CD4-positive, alpha-beta T cell (primary cell): ENCODE measurements around the gene VASP. TPM values are rescaled to one million over a fixed set of nuclear protein-coding genes. Genes with fewer than 3 reads are reported as not detected.

Source experiments
- ATAC-seq: fragments of 200-7000 bp; cut with Tn5 transposase; one replicate; pipeline ENCODE4 v1.10.0; 2022; ENCODE audit warnings: mild to moderate bottlenecking; ENCODE audit not compliant: poor library complexity
- CTCF ChIA-PET: fragments of 350-600 bp; sonication (Branson Sonifier 250); formaldehyde crosslinking; loops from one replicate; lab custom pipeline; 2021; ENCODE audit warnings: antibody characterized with exemption, inconsistent platforms; lab: Charles Lee
- POLR2A ChIA-PET: fragments of 350-600 bp; sonication (Branson Sonifier 250); formaldehyde crosslinking; loops from one replicate; lab custom pipeline; 2021; ENCODE audit warnings: antibody characterized with exemption, inconsistent platforms; lab: Charles Lee
- DNase-seq, 14 experiments: peaks; one replicate each; pipeline ENCODE4 v3.0.0-alpha.2; 2013 to 2020; ENCODE audit warnings: mixed read lengths in 2 of 14
- H3K27ac ChIP-seq, 2 donors: one replicate each; pipeline versions ENCODE4 v1.5.1 to v1.7.0; 2013; ENCODE audit warnings: low read length in 2 of 2, low read depth in 1 of 2, mild to moderate bottlenecking in 1 of 2
- H3K27me3 ChIP-seq, 2 experiments: 1 replicate in 1 of 2; 2 replicates in 1 of 2; pipeline versions ENCODE4 v1.6.1 to v1.7.0; 2013; ENCODE audit warnings: low read length in 2 of 2, control low read depth in 1 of 2, mild to moderate bottlenecking in 1 of 2, moderate library complexity in 1 of 2; ENCODE audit not compliant: insufficient read depth in 2 of 2, control insufficient read depth in 1 of 2
- H3K36me3 ChIP-seq: one replicate; pipeline ENCODE4 v1.6.1; 2013; ENCODE audit warnings: low read length, control low read depth; ENCODE audit not compliant: insufficient read depth
- H3K4me1 ChIP-seq: one replicate; pipeline ENCODE4 v1.6.1; 2013; ENCODE audit warnings: low read length, control low read depth; ENCODE audit not compliant: insufficient read depth
- H3K4me3 ChIP-seq: one replicate; pipeline ENCODE4 v1.5.1; 2013; ENCODE audit warnings: mild to moderate bottlenecking, low read length, moderate library complexity
- H3K9me3 ChIP-seq, 2 experiments: 1 replicate in 1 of 2; 2 replicates in 1 of 2; pipeline versions ENCODE4 v1.6.1 to v1.7.0; 2013; ENCODE audit warnings: low read length in 2 of 2, mild to moderate bottlenecking in 2 of 2, control low read depth in 1 of 2, moderate library complexity in 1 of 2; ENCODE audit not compliant: control insufficient read depth in 1 of 2, insufficient read depth in 1 of 2
- H3K27ac Mint-ChIP-seq: one replicate; pipeline ENCODE4 v1.8.0; 2020; ENCODE audit warnings: mixed read lengths
- H3K27me3 Mint-ChIP-seq: one replicate; pipeline ENCODE4 v1.8.0; 2021; ENCODE audit warnings: mixed read lengths
- H3K36me3 Mint-ChIP-seq: one replicate; pipeline ENCODE4 v1.8.0; 2021; ENCODE audit warnings: low read depth, mixed read lengths
- H3K4me1 Mint-ChIP-seq: one replicate; pipeline ENCODE4 v1.8.0; 2021; ENCODE audit warnings: low read depth, mixed read lengths
- H3K4me3 Mint-ChIP-seq: one replicate; pipeline ENCODE4 v1.8.0; 2020; ENCODE audit warnings: mild to moderate bottlenecking, mixed read lengths
- H3K9me3 Mint-ChIP-seq: one replicate; pipeline ENCODE4 v1.8.0; 2020; ENCODE audit warnings: mixed read lengths
- CTCF ChIP-seq: fragments of 200-600 bp; IDR thresholded peaks from one replicate; pipeline ENCODE4 v1.8.0; 2022; ENCODE audit warnings: antibody characterized with exemption, mild to moderate bottlenecking
- intact Hi-C, 2 experiments: fragments of 100-400 bp; cut with DNase I in 1 of 2; cut with micrococcal nuclease in 1 of 2; formaldehyde crosslinking; loops; one replicate each; pipeline versions ENCODE4 v1.15.1 to v1.9.0; 2023 to 2025; cut with DNase I, micrococcal nuclease
- total RNA-seq, 174 experiments: library from RNA in 2 of 174; stranded (reverse) in 2 of 174; gene quantifications; one replicate each; pipeline ENCODE4 v1.2.3 and lab custom pipeline; 2021 to 2026

The VASP gene
- total RNA-seq, 2 experiments from 2014 or later, result 49.9 to 55.5 TPM

GRCh38 chr19:45517641-45518468 is 10.6 kb downstream of the VASP start:
- DNase-seq (peak in 1 of 14 experiments; percentile 26), ATAC-seq (no peak)
- TF ChIP-seq CTCF, result no peak
- H3K4me3 Mint-ChIP-seq, result no peak overlapping the region
- peak overlapping the region; percentile 75 for H3K27ac Mint-ChIP-seq
- POLR2A ChIA-PET, result no interaction called here
- peaks cover 26% of the 10 kb centered on the region for H3K4me1 Mint-ChIP-seq
- Histone ChIP-seq H3K4me1 (peaks cover 36% of the 10 kb centered on the region), H3K27ac (no peak overlapping the region), H3K4me3 (no peak overlapping the region), H3K27me3 (no peaks in the 10 kb centered on the region), H3K36me3 (peaks cover 65% of the 10 kb centered on the region), H3K9me3 (no peaks in the 10 kb centered on the region)
- no peaks in the 10 kb centered on the region for H3K27me3 Mint-ChIP-seq
- intact Hi-C loops, result no loop called here
- H3K36me3 Mint-ChIP-seq, result peaks cover 57% of the 10 kb centered on the region
- CTCF ChIA-PET, result no interaction called here
- H3K9me3 Mint-ChIP-seq, result no peaks in the 10 kb centered on the region

GRCh38 chr19:45518469-45518826 is 11.2 kb downstream of the VASP start:
- Mint-ChIP-seq H3K4me3 (no peak overlapping the region), H3K27ac (no peak overlapping the region)

More at GRCh38 chr19:45518469-45518826, 11.2 kb downstream of the VASP start:
- Mint-ChIP-seq H3K27me3 (no peaks in the 10 kb centered on the region), H3K4me1 (peaks cover 24% of the 10 kb centered on the region), H3K36me3 (peaks cover 61% of the 10 kb centered on the region), H3K9me3 (no peaks in the 10 kb centered on the region)
- no peaks in the 10 kb centered on the region for H3K9me3 ChIP-seq
- CTCF ChIA-PET, result no interaction called here
- H3K27ac ChIP-seq, result no peak overlapping the region
- no peak for DNase-seq
- H3K4me1 ChIP-seq, result peaks cover 33% of the 10 kb centered on the region
- H3K27me3 ChIP-seq, result no peaks in the 10 kb centered on the region
- intact Hi-C loops, result no loop called here
- peaks cover 67% of the 10 kb centered on the region for H3K36me3 ChIP-seq
- TF ChIP-seq CTCF, result no peak
- POLR2A ChIA-PET, result no interaction called here
- no peak for ATAC-seq
- no peak overlapping the region for H3K4me3 ChIP-seq
